ENCODE data around the gene PLG. TPM values are rescaled to one million over a fixed set of nuclear protein-coding genes. Genes with fewer than 3 reads are reported as not detected.
"Not testable (repeated sequence)": the region's sequence is repeated elsewhere in the genome, so short reads cannot be mapped to it uniquely, and the experiment has no call there.

Gene PLG
- total RNA-seq, 1 experiment from 2014 or later: 0.72 TPM

GRCh38 chr6:160739955-160740354, 37.9 kb downstream of the PLG start:
- Mint-ChIP-seq H3K27me3 (ENCODE audit: low read depth) (peaks cover 6% of the 10 kb centered on the region), H3K36me3 (no peaks in the 10 kb centered on the region), H3K27ac (no peak overlapping the region), H3K9me3 (peaks cover 10% of the 10 kb centered on the region), H3K4me1 (no peaks in the 10 kb centered on the region), H3K4me3 (no peak overlapping the region)
- TF ChIP-seq, protein P1, sequence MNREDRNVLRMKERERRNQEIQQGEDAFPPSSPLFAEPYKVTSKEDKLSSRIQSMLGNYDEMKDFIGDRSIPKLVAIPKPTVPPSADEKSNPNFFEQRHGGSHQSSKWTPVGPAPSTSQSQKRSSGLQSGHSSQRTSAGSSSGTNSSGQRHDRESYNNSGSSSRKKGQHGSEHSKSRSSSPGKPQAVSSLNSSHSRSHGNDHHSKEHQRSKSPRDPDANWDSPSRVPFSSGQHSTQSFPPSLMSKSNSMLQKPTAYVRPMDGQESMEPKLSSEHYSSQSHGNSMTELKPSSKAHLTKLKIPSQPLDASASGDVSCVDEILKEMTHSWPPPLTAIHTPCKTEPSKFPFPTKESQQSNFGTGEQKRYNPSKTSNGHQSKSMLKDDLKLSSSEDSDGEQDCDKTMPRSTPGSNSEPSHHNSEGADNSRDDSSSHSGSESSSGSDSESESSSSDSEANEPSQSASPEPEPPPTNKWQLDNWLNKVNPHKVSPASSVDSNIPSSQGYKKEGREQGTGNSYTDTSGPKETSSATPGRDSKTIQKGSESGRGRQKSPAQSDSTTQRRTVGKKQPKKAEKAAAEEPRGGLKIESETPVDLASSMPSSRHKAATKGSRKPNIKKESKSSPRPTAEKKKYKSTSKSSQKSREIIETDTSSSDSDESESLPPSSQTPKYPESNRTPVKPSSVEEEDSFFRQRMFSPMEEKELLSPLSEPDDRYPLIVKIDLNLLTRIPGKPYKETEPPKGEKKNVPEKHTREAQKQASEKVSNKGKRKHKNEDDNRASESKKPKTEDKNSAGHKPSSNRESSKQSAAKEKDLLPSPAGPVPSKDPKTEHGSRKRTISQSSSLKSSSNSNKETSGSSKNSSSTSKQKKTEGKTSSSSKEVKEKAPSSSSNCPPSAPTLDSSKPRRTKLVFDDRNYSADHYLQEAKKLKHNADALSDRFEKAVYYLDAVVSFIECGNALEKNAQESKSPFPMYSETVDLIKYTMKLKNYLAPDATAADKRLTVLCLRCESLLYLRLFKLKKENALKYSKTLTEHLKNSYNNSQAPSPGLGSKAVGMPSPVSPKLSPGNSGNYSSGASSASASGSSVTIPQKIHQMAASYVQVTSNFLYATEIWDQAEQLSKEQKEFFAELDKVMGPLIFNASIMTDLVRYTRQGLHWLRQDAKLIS (CRISPR knock-in tag; IDR thresholded peaks at IDR 0.05; ENCODE audit: borderline replicate concordance): no peak
- TF ChIP-seq FOXJ3 (CRISPR knock-in tag; IDR thresholded peaks at IDR 0.05; ENCODE audit: borderline replicate concordance) (no peak), SMAD3 (CRISPR knock-in tag; IDR thresholded peaks at IDR 0.05; ENCODE audit: borderline replicate concordance) (no peak), NFE2L1 (CRISPR knock-in tag; IDR thresholded peaks at IDR 0.05) (no peak)
- TF ChIP-seq, protein P2, sequence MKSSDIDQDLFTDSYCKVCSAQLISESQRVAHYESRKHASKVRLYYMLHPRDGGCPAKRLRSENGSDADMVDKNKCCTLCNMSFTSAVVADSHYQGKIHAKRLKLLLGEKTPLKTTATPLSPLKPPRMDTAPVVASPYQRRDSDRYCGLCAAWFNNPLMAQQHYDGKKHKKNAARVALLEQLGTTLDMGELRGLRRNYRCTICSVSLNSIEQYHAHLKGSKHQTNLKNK (CRISPR knock-in tag; IDR thresholded peaks at IDR 0.05): no peak
- TF ChIP-seq, protein P3, sequence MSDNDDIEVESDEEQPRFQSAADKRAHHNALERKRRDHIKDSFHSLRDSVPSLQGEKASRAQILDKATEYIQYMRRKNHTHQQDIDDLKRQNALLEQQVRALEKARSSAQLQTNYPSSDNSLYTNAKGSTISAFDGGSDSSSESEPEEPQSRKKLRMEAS (CRISPR knock-in tag; IDR thresholded peaks at IDR 0.05): no peak
- no peak for DNase-seq (ENCODE audit: low spot score)
- no peak for ATAC-seq
- ChIA-PET CTCF (interaction anchor here (0.6 to 0.8 kb wide), 2 partner anchors 27 to 263 kb away, joined by 3 to 5 read pairs; no protein-coding TSS in a partner anchor), POLR2A (no interaction called here)

DNA sequence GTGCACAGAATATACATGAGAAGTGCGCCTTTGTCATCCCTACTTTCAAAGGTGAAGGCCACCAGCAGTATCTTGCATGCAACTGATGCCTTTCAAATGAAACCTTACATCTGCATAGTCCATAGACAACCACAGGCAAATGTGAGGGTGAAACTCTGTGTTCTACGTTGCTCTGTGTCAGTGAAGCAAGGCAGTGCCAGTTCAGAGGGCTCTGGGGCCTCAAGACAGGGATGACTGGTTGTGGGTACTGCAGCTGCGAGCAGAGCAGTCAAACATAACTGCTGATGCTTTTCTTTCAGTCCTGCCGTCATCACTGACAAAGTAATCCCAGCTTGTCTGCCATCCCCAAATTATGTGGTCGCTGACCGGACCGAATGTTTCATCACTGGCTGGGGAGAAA, 39.0 kb downstream of the PLG start:
- H3K27ac Mint-ChIP-seq; DNase-seq (ENCODE audit: low spot score); H3K4me1 Mint-ChIP-seq; CTCF ChIA-PET; H3K4me3 Mint-ChIP-seq; H3K36me3 Mint-ChIP-seq; POLR2A ChIA-PET; ATAC-seq: not testable (repeated sequence)
- Mint-ChIP-seq H3K27me3 (ENCODE audit: low read depth) (peaks cover 14% of the 10 kb centered on the region), H3K9me3 (peaks cover 21% of the 10 kb centered on the region)

DNA sequence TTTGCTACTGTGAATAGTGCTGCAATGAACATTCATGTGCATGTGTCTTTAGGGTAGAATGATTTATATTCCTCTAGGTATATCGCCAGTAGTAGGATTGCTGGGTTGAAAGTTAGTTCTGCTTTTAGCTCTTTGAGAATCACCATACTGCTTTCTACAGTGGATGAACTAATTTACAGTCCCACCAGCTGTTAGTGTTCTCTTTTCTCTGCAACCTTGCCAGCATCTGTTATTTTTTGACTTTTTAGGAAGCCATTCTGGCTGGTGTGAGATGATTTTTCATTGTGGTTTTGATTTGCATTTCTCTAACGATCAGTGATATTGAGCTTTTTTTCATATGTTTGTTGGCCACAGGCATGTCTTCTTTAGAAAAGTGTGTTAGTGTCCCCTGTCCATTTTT, 40.0 kb downstream of the PLG start:
- ATAC-seq: no peak
- peaks cover 17% of the 10 kb centered on the region for H3K27me3 Mint-ChIP-seq (ENCODE audit: low read depth)
- POLR2A ChIA-PET: no interaction called here

More for the DNA sequence above, 40.0 kb downstream of the PLG start:
- CTCF ChIA-PET: no interaction called here
- Mint-ChIP-seq H3K36me3 (no peaks in the 10 kb centered on the region; the same call in 1 of the 2 replicates), H3K4me1 (no peaks in the 10 kb centered on the region), H3K27ac (no peak overlapping the region), H3K9me3 (peaks cover 26% of the 10 kb centered on the region), H3K4me3 (no peak overlapping the region)
- no peak for DNase-seq (ENCODE audit: low spot score)
- TF ChIP-seq, protein P4, sequence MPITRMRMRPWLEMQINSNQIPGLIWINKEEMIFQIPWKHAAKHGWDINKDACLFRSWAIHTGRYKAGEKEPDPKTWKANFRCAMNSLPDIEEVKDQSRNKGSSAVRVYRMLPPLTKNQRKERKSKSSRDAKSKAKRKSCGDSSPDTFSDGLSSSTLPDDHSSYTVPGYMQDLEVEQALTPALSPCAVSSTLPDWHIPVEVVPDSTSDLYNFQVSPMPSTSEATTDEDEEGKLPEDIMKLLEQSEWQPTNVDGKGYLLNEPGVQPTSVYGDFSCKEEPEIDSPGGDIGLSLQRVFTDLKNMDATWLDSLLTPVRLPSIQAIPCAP (CRISPR knock-in tag; IDR thresholded peaks at IDR 0.05): no peak
- TF ChIP-seq OVOL2 (CRISPR knock-in tag; IDR thresholded peaks at IDR 0.05; ENCODE audit: borderline replicate concordance) (no peak), SP1 (CRISPR knock-in tag; conservative IDR thresholded peaks at IDR 0.05) (no peak), RELA (CRISPR knock-in tag; IDR thresholded peaks at IDR 0.05; ENCODE audit: borderline replicate concordance) (no peak)
- TF ChIP-seq, protein P5, sequence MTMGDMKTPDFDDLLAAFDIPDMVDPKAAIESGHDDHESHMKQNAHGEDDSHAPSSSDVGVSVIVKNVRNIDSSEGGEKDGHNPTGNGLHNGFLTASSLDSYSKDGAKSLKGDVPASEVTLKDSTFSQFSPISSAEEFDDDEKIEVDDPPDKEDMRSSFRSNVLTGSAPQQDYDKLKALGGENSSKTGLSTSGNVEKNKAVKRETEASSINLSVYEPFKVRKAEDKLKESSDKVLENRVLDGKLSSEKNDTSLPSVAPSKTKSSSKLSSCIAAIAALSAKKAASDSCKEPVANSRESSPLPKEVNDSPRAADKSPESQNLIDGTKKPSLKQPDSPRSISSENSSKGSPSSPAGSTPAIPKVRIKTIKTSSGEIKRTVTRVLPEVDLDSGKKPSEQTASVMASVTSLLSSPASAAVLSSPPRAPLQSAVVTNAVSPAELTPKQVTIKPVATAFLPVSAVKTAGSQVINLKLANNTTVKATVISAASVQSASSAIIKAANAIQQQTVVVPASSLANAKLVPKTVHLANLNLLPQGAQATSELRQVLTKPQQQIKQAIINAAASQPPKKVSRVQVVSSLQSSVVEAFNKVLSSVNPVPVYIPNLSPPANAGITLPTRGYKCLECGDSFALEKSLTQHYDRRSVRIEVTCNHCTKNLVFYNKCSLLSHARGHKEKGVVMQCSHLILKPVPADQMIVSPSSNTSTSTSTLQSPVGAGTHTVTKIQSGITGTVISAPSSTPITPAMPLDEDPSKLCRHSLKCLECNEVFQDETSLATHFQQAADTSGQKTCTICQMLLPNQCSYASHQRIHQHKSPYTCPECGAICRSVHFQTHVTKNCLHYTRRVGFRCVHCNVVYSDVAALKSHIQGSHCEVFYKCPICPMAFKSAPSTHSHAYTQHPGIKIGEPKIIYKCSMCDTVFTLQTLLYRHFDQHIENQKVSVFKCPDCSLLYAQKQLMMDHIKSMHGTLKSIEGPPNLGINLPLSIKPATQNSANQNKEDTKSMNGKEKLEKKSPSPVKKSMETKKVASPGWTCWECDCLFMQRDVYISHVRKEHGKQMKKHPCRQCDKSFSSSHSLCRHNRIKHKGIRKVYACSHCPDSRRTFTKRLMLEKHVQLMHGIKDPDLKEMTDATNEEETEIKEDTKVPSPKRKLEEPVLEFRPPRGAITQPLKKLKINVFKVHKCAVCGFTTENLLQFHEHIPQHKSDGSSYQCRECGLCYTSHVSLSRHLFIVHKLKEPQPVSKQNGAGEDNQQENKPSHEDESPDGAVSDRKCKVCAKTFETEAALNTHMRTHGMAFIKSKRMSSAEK (CRISPR knock-in tag; IDR thresholded peaks at IDR 0.05; ENCODE audit: borderline replicate concordance): no peak
